Psoas muscle (tissue), 8 donors: ENCODE results near the gene CHN1. TPM values are rescaled to one million over a fixed set of nuclear protein-coding genes. Genes with fewer than 3 reads are reported as not detected.

Experiments
- ATAC-seq, 4 donors: fragments of 200-7000 bp; cut with Tn5 transposase; one replicate each; pipeline ENCODE4 v1.9.1; 2020; ENCODE audit warnings: moderate library complexity in 3 of 4, mild to moderate bottlenecking in 2 of 4
- DNase-seq, 2 donors: peaks; one replicate each; pipeline ENCODE4 v3.0.0-alpha.2; 2020
- H3K27ac ChIP-seq: fragments of 200-600 bp; one replicate; pipeline ENCODE4 v1.8.0; 2022
- H3K27me3 ChIP-seq, 3 donors: fragments of 200-600 bp in 1 of 3; one replicate each; pipeline versions ENCODE4 v1.6.1 to v1.8.0; 2013 to 2022; ENCODE audit warnings: low read length in 2 of 3, mild to moderate bottlenecking in 2 of 3, moderate library complexity in 1 of 3; ENCODE audit not compliant: insufficient read depth in 3 of 3
- H3K36me3 ChIP-seq, 2 donors: fragments of 200-600 bp in 1 of 2; one replicate each; pipeline versions ENCODE4 v1.6.1 to v1.8.0; 2013 to 2022; ENCODE audit warnings: low read depth in 1 of 2, mild to moderate bottlenecking in 1 of 2, moderate library complexity in 1 of 2; ENCODE audit not compliant: insufficient read depth in 1 of 2
- H3K4me1 ChIP-seq: fragments of 200-600 bp; one replicate; pipeline ENCODE4 v1.8.0; 2022
- H3K4me3 ChIP-seq: fragments of 200-600 bp; one replicate; pipeline ENCODE4 v1.8.0; 2022; ENCODE audit warnings: mild to moderate bottlenecking
- H3K9me3 ChIP-seq: fragments of 200-600 bp; one replicate; pipeline ENCODE4 v1.8.0; 2022
- WGBS, 3 donors: extraction: QIAGEN DNeasy Blood & Tissue Kit; methylation state at CpG; one replicate each; pipeline versions ENCODE4 v1.1.6 to v1.1.7; 2013; 5-methylcytosine and 5-hydroxymethylcytosine counted together
- intact Hi-C, 2 donors: fragments of 100-400 bp; cut with DNase I; formaldehyde crosslinking; loops; one replicate each; pipeline versions ENCODE4 v1.11.0 to v1.14.2; 2022
- polyA plus RNA-seq, 3 donors: library from polyadenylated mRNA; stranded (reverse); fragments of 200-250 nt; gene quantifications; one replicate each; pipeline ENCODE4 v1.2.3, GENCODE V29; 2013
- total RNA-seq, 4 donors: library from RNA; stranded (reverse); fragmentation: NEBNext Ultra II Directional in 2 of 4; extraction: Animal tissue kit (Norgen Biotek cat#: 25700) in 2 of 4; gene quantifications; one replicate each; pipeline versions ENCODE4 v1.2.1 to v1.2.4, GENCODE V29; 2021 to 2023
- TF ChIP-seq, protein P1 (sequence below): fragments of 200-600 bp; IDR thresholded peaks from one replicate; pipeline ENCODE4 v1.8.0; 2022; ENCODE audit warnings: antibody characterized with exemption
- donor health status: healthy with polysubstance abuse.
- donor health status: DM: no; HTN: no; CAD: no; lungs with moderate emphysema.
- donor health status: Bipolar disorder and iron deficiency.
- donor health status: healthy.
- donor health status: DM: yes; HTN: yes; CAD: no.
- donor health status: DM: no; HTN: no; CAD: no.
- donor health status: DM: no; HTN: no; CAD: no.
- donor health status: DM: yes; HTN: yes; CAD: no.

CHN1 gene
- total and polyA plus RNA-seq, 7 donors: 1.8 to 4.2 (median 2.3) TPM

DNA sequence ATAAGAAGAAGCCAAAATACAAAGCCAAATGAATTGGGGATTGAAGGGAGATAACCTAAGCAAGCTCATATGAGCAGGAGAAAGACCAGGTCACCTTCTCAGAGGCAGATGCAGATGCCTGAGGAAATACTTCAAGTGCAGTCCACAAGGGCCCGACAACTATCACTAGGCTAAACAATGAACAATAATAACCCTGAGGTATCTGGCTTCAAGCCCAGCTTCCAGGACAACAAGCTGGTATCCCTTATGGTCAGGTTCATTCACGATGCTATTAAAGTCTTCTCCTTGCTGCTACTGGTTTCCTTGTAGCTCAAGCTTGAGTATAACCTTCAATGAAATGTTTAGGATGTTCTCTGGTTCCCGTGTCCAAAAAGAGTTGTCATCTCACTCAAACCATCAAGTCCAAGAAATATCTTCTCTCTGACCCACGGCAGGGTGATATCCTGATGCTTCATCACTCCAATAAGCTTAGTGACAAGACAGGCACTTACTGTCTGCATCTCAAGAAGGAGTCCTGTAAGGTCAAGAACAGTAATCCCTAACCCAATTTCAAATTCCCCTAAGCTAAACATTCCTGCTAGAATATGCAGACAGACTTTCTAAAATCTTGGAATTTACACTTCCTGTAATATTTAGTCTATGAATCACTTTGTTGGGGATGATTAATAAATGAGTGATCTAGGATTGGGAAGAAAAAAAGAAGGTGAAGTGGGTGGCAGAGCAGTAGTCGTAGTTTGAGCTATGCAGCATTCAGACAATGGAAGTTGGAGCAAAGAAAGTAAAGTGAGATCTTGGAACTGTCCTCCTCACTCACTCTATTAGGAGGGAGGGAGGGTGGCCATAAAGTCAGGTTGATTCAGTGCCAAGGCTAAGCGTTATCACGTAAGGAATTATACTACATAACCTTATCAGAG is 33.1 kb downstream of the CHN1 start:
- intact Hi-C loops: no loop called here
- 41 to 56% (median 54%) methylated on average over 7 of the region's 7 CpGs for WGBS, 3 donors
- H3K27ac ChIP-seq: no peak overlapping the region
- TF ChIP-seq, protein P1, sequence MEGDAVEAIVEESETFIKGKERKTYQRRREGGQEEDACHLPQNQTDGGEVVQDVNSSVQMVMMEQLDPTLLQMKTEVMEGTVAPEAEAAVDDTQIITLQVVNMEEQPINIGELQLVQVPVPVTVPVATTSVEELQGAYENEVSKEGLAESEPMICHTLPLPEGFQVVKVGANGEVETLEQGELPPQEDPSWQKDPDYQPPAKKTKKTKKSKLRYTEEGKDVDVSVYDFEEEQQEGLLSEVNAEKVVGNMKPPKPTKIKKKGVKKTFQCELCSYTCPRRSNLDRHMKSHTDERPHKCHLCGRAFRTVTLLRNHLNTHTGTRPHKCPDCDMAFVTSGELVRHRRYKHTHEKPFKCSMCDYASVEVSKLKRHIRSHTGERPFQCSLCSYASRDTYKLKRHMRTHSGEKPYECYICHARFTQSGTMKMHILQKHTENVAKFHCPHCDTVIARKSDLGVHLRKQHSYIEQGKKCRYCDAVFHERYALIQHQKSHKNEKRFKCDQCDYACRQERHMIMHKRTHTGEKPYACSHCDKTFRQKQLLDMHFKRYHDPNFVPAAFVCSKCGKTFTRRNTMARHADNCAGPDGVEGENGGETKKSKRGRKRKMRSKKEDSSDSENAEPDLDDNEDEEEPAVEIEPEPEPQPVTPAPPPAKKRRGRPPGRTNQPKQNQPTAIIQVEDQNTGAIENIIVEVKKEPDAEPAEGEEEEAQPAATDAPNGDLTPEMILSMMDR: no peak
- DNase-seq (no peak), ATAC-seq (no peak)
- no peak overlapping the region for H3K4me3 ChIP-seq
- no peaks in the 10 kb centered on the region for H3K9me3 ChIP-seq
- H3K27me3 ChIP-seq: no peaks in the 10 kb centered on the region
- no peaks in the 10 kb centered on the region for H3K4me1 ChIP-seq
- H3K36me3 ChIP-seq: no peaks in the 10 kb centered on the region

DNA sequence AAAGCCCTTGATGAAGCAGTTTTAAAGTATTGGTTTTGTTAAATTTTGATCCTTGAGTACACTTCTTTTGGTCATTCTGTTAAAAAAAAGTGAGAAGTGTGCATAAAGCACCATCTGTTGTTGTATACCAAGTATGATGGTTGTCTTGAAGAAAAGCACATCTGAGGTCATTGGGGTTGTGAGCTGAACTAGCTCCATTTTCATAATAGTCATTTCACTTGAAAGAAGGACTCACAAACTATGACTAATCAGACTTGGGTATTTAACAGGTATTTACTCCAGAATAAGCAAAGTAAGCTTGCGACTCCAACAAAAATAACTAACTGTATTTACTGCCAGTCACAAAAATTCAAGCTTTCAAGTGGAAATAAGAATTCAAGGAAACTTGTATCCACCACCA is 35.1 kb downstream of the CHN1 start:
- intact Hi-C loops: no loop called here
- peaks cover 5% of the 10 kb centered on the region for H3K4me1 ChIP-seq
- 91 to 98% (median 97%) methylated on average over 1 of the region's 1 CpG for WGBS, 3 donors

DNA sequence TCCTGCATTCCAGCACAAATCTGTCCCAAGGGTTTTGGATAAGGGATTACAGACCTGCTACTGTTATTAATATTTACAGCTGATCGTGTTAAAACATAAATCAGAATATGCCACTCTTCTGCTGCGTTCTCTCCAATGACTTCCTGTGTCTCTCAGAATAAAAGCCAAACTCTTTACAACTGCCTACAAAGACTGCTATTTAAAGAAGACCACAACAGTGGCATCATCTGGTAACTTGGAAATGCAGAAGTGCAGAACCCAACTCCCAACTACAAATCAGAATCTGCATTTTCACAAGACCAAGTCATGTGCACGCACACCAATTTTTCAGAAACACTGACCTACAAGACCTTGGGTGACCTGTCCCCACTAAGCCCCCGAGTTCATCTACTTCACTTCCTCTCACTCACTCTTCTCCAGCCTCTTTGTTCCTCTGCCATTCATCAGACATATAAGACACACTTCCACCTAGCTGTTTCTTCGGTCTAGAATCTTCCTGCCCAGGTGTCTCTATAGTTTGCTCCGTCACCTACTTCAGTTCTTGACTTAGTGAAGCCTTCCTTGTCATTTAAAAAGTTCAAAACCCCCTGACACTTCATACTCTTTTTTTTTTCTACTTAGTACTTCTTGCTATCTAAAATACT is 36.0 kb downstream of the CHN1 start:
- peaks cover 5% of the 10 kb centered on the region for H3K4me1 ChIP-seq
- intact Hi-C loops: no loop called here

More for the DNA sequence above, 35.1 kb downstream of the CHN1 start:
- Histone ChIP-seq H3K36me3 (no peaks in the 10 kb centered on the region), H3K4me3 (no peak overlapping the region), H3K27ac (no peak overlapping the region), H3K9me3 (no peaks in the 10 kb centered on the region), H3K27me3 (no peaks in the 10 kb centered on the region)
- TF ChIP-seq, protein P1: no peak
- no peak for ATAC-seq
- DNase-seq: no peak

DNA sequence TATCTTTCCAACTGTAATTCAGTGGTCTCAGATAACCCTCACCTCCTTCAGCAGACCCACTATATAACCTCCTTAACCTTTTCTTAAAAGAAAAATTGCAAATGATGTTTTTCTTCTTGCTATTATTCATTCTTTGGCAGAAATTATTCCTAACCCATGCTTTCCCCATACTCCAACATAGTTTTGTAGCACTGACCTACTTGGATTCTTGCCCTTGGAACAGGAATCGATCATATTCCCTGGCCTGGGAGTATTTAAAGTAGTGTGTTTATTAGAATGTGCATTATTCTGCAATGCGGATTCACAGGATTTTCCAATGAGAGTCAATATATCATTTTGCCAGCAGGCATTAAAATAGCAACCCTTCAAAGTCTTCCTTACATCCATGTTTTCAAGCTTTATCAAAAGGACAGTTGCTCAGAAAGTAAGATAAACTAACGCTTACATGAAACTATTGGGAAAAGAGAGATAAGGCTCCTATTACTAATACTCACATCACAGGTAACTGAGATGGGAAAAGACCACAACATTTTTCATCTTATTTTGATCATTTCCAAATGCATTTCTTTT is 37.4 kb downstream of the CHN1 start:
- TF ChIP-seq, protein P1: no peak
- 51 to 61% (median 56%) methylated on average over 3 of the region's 3 CpGs for WGBS, 3 donors
- Histone ChIP-seq H3K36me3 (no peaks in the 10 kb centered on the region), H3K27me3 (no peaks in the 10 kb centered on the region), H3K4me1 (peaks cover 5% of the 10 kb centered on the region), H3K4me3 (no peak overlapping the region), H3K9me3 (no peaks in the 10 kb centered on the region), H3K27ac (no peak overlapping the region)
- DNase-seq (no peak), ATAC-seq (no peak)
- intact Hi-C loops: no loop called here

More for the DNA sequence above, 36.0 kb downstream of the CHN1 start:
- TF ChIP-seq, protein P1: no peak
- no peaks in the 10 kb centered on the region for H3K9me3 ChIP-seq
- H3K27me3 ChIP-seq: no peaks in the 10 kb centered on the region
- no peak overlapping the region for H3K27ac ChIP-seq
- DNase-seq (no peak), ATAC-seq (no peak)
- WGBS, 3 donors: 60 to 75% (median 74%) methylated on average over 6 of the region's 6 CpGs
- H3K4me3 ChIP-seq: no peak overlapping the region
- no peaks in the 10 kb centered on the region for H3K36me3 ChIP-seq
